ENCODE measurements around the gene ZNF536. TPM values are rescaled to one million over a fixed set of nuclear protein-coding genes. Genes with fewer than 3 reads are reported as not detected.
"Not testable (repeated sequence)": the region's sequence is repeated elsewhere in the genome, so short reads cannot be mapped to it uniquely, and the experiment has no call there.

ZNF536 gene
- total and polyA plus RNA-seq, 9 donors: 0.13 to 0.52 (median 0.28) TPM; not detected in 4

GRCh38 chr19:30443531-30444252 lies 71.5 kb downstream of the ZNF536 start:
- H3K36me3 ChIP-seq: no peaks in the 10 kb centered on the region
- intact Hi-C loops (cut with DNase I): no loop called here
- H3K27me3 ChIP-seq: no peaks in the 10 kb centered on the region
- no peaks in the 10 kb centered on the region for H3K9me3 ChIP-seq
- 94 to 95% (median 95%) methylated on average over 48 to 50 of the region's 50 CpGs for WGBS, 3 donors
- no peak overlapping the region for H3K4me3 ChIP-seq
- TF ChIP-seq CTCF (IDR thresholded peaks at IDR 0.05) (no peak), EP300 (IDR thresholded peaks at IDR 0.05) (no peak), POLR2A (IDR thresholded peaks at IDR 0.05) (no peak)
- DNase-seq: no peak
- H3K4me1 ChIP-seq (ENCODE audit: insufficient read depth): no peaks in the 10 kb centered on the region
- no peak overlapping the region for H3K27ac ChIP-seq

GRCh38 chr19:30444253-30444671 lies 72.1 kb downstream of the ZNF536 start:
- 96 to 98% (median 96%) methylated on average over 34 to 37 of the region's 37 CpGs for WGBS, 3 donors
- no peak for TF ChIP-seq EP300 (IDR thresholded peaks at IDR 0.05)
- no peak for TF ChIP-seq POLR2A (IDR thresholded peaks at IDR 0.05)
- no peak for TF ChIP-seq CTCF (IDR thresholded peaks at IDR 0.05)

GRCh38 chr19:30444686-30445232 lies 72.6 kb downstream of the ZNF536 start:
- no peak overlapping the region for H3K4me3 ChIP-seq
- TF ChIP-seq CTCF (IDR thresholded peaks at IDR 0.05) (no peak), EP300 (IDR thresholded peaks at IDR 0.05) (no peak), POLR2A (IDR thresholded peaks at IDR 0.05) (no peak)
- no peaks in the 10 kb centered on the region for H3K9me3 ChIP-seq
- DNase-seq: no peak
- H3K4me1 ChIP-seq (ENCODE audit: insufficient read depth): no peaks in the 10 kb centered on the region
- H3K36me3 ChIP-seq: no peaks in the 10 kb centered on the region
- 91 to 96% (median 91%) methylated on average over 29 of the region's 29 CpGs for WGBS, 3 donors
- no peaks in the 10 kb centered on the region for H3K27me3 ChIP-seq
- no peak overlapping the region for H3K27ac ChIP-seq
- intact Hi-C loops (cut with DNase I): no loop called here

More at GRCh38 chr19:30444253-30444671, 72.1 kb downstream of the ZNF536 start:
- intact Hi-C loops (cut with DNase I): no loop called here
- no peak overlapping the region for H3K27ac ChIP-seq
- no peak for DNase-seq
- H3K4me3 ChIP-seq: no peak overlapping the region
- H3K4me1 ChIP-seq (ENCODE audit: insufficient read depth): no peaks in the 10 kb centered on the region
- no peaks in the 10 kb centered on the region for H3K36me3 ChIP-seq
- no peaks in the 10 kb centered on the region for H3K27me3 ChIP-seq
- H3K9me3 ChIP-seq: no peaks in the 10 kb centered on the region

GRCh38 chr19:30445385-30445784 lies 73.2 kb downstream of the ZNF536 start:
- no peak for DNase-seq
- intact Hi-C loops (cut with DNase I): no loop called here
- H3K4me1 ChIP-seq (ENCODE audit: insufficient read depth): no peaks in the 10 kb centered on the region
- TF ChIP-seq CTCF (IDR thresholded peaks at IDR 0.05) (no peak), EP300 (IDR thresholded peaks at IDR 0.05) (no peak), POLR2A (IDR thresholded peaks at IDR 0.05) (no peak)
- H3K36me3 ChIP-seq: no peaks in the 10 kb centered on the region
- H3K9me3 ChIP-seq: no peaks in the 10 kb centered on the region
- no peak overlapping the region for H3K27ac ChIP-seq
- no peak overlapping the region for H3K4me3 ChIP-seq
- WGBS, 3 donors: 95 to 97% (median 95%) methylated on average over 29 of the region's 29 CpGs
- no peaks in the 10 kb centered on the region for H3K27me3 ChIP-seq

- H3K36me3 ChIP-seq; H3K4me3 ChIP-seq; DNase-seq; H3K9me3 ChIP-seq; H3K4me1 ChIP-seq (ENCODE audit: insufficient read depth); intact Hi-C loops (cut with DNase I); H3K27ac ChIP-seq; H3K27me3 ChIP-seq: not testable (repeated sequence)
- 93 to 96% (median 94%) methylated on average over 9 of the region's 9 CpGs for WGBS, 3 donors
Measured at GRCh38 chr19:30446120-30446519, 73.9 kb downstream of the ZNF536 start.

Data from ovary (tissue), 9 donors.